ENCODE results near the gene PPP2R5C. TPM values are rescaled to one million over a fixed set of nuclear protein-coding genes. Genes with fewer than 3 reads are reported as not detected.
A peak's percentile ranks its signal among the peaks of the same experiment; 100 is the strongest.

PPP2R5C gene
- total RNA-seq, 1 donor from 2014 or later: 202 TPM

GRCh38 chr14:101916816-101917412 is 155.4 kb downstream of the PPP2R5C start:
- no peak for DNase-seq (ENCODE audit: low spot score)
- intact Hi-C loops (cut with DNase I): no loop called here

GRCh38 chr14:101917413-101918017 is 156.0 kb downstream of the PPP2R5C start:
- intact Hi-C loops (cut with DNase I): no loop called here
- DNase-seq (ENCODE audit: low spot score): no peak

- DNase-seq (ENCODE audit: low spot score): no peak
- intact Hi-C loops (cut with DNase I): no loop called here
These were observed 156.8 kb downstream of the PPP2R5C start for GRCh38 chr14:101918065-101918989.

GRCh38 chr14:101920271-101920670 is 158.8 kb downstream of the PPP2R5C start:
- intact Hi-C loops (cut with DNase I): no loop called here
- no peak for DNase-seq (ENCODE audit: low spot score)

GRCh38 chr14:101922866-101923265 is 161.4 kb downstream of the PPP2R5C start:
- intact Hi-C loops (cut with DNase I): no loop called here
- no peak for DNase-seq (ENCODE audit: low spot score)

- intact Hi-C loops (cut with DNase I): no loop called here
- peak; percentile 47 for DNase-seq (ENCODE audit: low spot score)
These were observed 163.6 kb downstream of the PPP2R5C start for GRCh38 chr14:101925152-101925551.

- intact Hi-C loops (cut with DNase I): no loop called here
- peak; percentile 60 for DNase-seq (ENCODE audit: low spot score)
These were observed 164.6 kb downstream of the PPP2R5C start for GRCh38 chr14:101926085-101926484.

- intact Hi-C loops (cut with DNase I): no loop called here
- peak; percentile 12 for DNase-seq (ENCODE audit: low spot score)
These were observed 165.1 kb downstream of the PPP2R5C start for GRCh38 chr14:101926620-101927019.

- intact Hi-C loops (cut with DNase I): no loop called here
- DNase-seq (ENCODE audit: low spot score): peak; percentile 93
These were observed 166.3 kb downstream of the PPP2R5C start for GRCh38 chr14:101927859-101928258.

GRCh38 chr14:101928415-101928841 is 166.9 kb downstream of the PPP2R5C start:
- intact Hi-C loops (cut with DNase I): no loop called here
- DNase-seq (ENCODE audit: low spot score): peak; percentile 73

GRCh38 chr14:101929096-101929495 is 167.6 kb downstream of the PPP2R5C start:
- intact Hi-C loops (cut with DNase I): no loop called here
- no peak for DNase-seq (ENCODE audit: low spot score)

GRCh38 chr14:101929946-101930345 is 168.4 kb downstream of the PPP2R5C start:
- DNase-seq (ENCODE audit: low spot score): no peak
- intact Hi-C loops (cut with DNase I): no loop called here

- intact Hi-C loops (cut with DNase I): no loop called here
- no peak for DNase-seq (ENCODE audit: low spot score)
These were observed 171.2 kb downstream of the PPP2R5C start for GRCh38 chr14:101932673-101933072.

GRCh38 chr14:101933209-101933608 is 171.7 kb downstream of the PPP2R5C start:
- DNase-seq (ENCODE audit: low spot score): no peak
- intact Hi-C loops (cut with DNase I): no loop called here

- intact Hi-C loops (cut with DNase I): no loop called here
- DNase-seq (ENCODE audit: low spot score): no peak
These were observed 173.2 kb downstream of the PPP2R5C start for GRCh38 chr14:101934601-101935150.

GRCh38 chr14:101937926-101938767 is 176.6 kb downstream of the PPP2R5C start:
- no peak for DNase-seq (ENCODE audit: low spot score)
- intact Hi-C loops (cut with DNase I): no loop called here

- intact Hi-C loops (cut with DNase I): no loop called here
These were observed 178.2 kb downstream of the PPP2R5C start for GRCh38 chr14:101939646-101940170.

GRCh38 chr14:101944451-101944850 is 182.9 kb downstream of the PPP2R5C start:
- intact Hi-C loops (cut with DNase I): no loop called here
- no peak for DNase-seq (ENCODE audit: low spot score)

More at GRCh38 chr14:101939646-101940170, 178.2 kb downstream of the PPP2R5C start:
- DNase-seq (ENCODE audit: low spot score): no peak

- DNase-seq (ENCODE audit: low spot score): no peak
- intact Hi-C loops (cut with DNase I): loop anchor here (5.0 kb wide), 1 partner anchor 173 kb away; no protein-coding TSS in a partner anchor
These were observed 183.7 kb downstream of the PPP2R5C start for GRCh38 chr14:101945171-101945570.
